Activated CD4-positive, alpha-beta T cell treated with anti-CD3 and anti-CD28 coated beads for 1 hour (primary cell): Measurements from ENCODE around the gene ANKS6.

Experiments used
- DNase-seq: peaks from one replicate; pipeline ENCODE4 v3.0.0-alpha.2; 2020

The ANKS6 gene

DNA sequence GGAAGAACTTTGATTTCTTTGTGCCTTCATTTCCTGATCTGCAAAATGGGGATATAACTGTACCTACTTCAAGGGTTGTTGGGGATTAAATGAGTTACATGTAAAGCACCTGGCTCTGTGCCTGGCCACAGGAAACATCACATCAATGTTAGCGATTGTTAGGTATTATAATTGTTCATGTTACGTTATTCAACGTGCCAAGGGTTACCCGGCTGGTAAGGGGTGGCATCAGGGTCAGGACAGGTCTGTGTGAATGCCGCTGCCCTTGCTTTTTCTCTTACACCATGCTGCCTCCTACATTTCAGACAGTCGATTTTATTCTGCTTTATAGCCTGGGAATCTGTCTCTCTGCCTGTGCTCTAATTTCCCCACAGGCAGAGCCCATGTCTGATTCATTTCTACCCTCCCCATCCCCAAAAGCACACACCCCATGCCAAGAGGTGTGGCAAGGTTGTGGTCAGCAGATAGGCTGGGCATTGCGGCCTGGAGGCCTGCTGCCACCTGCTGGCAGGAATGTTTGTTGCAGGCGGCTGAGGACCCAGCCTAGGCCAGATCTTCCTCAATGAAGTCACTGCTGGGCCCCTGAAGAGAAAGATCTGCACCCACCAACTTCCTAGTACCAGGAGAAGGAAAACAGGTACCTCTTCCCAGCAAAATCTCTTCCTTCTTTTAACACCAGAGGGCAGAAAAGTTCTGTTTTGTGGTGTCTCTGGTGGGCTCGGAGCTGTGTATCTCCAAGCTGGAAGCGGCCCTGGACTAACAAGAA, 5.3 kb downstream of the ANKS6 start:
- DNase-seq, result peak; percentile 30

GRCh38 chr9:98790134-98790841, 6.1 kb downstream of the ANKS6 start:
- DNase-seq, result no peak

- DNase-seq, result no peak
Observed at GRCh38 chr9:98789483-98790133, 6.7 kb downstream of the ANKS6 start.

- DNase-seq, result no peak
Observed at GRCh38 chr9:98787766-98788335, 8.5 kb downstream of the ANKS6 start.

- no peak for DNase-seq
Observed at GRCh38 chr9:98786750-98787510, 9.4 kb downstream of the ANKS6 start.

DNA sequence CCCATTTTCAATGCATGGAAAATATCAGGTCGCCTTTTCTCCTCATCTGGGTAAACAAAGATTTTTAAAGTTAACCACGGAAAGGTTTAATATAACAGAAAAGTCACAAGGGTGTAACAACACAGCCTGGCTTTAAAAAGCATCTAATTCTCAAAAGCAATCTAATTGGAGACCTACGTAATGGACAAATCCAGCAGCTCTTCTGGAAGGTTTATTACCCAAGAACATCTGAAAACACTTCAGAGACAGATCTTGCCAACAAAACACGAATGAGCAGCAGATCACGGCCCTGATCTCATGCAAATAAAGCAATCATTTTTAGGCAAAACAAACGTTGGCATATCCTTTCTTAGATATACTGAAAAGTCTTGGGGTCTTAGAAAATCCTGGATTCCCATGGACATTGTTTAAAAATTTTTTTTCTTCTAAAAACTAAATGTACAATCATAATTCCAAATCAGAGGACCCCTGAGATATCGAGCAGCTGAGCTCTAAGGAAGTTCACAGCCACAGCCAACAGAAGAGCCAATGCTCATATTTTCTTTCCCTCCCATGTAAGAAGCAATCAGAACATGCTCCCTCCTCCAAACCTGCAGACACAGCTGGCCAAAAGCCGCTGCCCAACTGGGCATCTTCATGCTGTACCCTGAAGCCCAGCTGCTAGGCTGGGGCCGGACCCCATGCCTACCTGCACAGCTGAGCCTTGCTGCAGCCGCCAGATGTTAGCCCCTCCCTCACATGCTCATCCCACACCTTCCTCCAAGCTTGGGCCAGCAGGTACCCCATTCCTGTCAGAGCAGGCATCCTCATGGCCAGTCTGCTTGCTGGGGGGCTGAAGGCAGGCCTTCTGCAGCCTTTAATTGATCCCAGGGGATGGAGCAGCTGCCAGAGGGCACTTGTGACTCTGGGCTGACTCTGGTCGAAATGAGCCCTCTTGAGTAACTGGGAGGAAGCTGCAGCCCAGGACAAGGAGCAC, 11.2 kb downstream of the ANKS6 start:
- no peak for DNase-seq

DNA sequence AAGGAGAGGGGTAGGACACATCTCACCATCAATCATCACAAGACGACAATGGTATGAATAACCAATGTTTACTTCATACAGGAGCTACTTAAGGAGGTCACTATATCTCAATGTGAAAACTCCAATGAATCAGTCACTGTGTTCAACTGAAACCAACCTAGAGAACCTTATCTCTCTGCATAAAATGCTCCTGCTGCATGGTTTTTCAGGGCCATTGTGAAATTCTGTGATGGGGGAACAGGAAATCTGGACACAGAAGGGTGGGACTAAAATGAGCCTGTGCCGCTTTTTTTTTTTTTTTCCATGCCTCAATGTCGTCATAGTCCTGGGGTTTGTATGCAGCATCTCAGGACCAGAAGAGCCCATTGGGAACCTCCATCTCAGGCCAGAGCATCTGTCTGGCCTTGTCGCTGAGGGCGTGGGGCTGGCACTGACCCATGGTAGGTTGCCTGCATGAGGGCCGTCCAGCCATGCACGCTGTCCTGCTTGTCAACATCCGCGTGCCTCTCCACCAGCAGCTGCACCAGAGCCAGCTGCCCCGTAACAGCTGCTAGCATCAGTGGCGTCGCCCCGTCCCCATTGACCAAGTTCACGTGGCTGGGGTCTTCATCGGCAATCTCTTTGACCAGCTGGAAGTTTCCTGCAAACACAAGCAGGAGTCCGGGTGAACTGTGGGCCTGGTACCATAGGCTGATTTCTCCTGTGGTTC, 12.7 kb downstream of the ANKS6 start:
- DNase-seq, result no peak

- no peak for DNase-seq
Observed at GRCh38 chr9:98781588-98782383, 14.6 kb downstream of the ANKS6 start.

DNA sequence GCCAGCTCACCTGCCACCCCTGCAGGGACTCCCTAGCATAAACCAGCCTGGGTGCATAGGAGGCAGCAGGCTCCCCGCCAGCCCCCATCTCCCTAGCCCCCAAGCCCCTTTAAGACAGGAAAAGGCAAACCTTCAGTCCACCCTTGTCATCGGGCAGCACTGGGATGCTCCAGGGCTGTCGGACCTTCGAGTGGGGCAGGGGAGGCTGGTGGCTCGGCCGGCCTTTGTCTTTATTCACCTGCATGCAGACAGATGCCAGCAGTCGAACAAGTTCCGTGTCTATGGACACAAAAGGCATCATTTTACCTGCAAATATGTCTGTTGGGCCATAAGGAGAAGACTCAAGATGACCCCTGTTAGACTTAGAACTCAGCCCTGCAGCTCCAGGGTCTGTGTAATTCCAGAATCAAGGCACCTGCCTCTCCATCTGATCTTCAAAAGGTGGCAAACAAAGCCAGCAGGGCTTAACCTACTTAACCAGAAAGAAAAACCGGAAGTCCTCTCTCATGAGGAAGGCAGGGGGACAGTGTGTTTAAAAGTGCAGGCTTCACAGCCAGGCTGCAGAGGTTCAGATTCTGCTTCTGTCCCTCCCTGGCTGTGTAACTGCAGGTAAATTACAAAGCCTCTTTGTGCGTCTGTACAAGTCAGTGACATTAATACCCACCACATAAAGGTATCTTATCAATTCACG, 16.2 kb downstream of the ANKS6 start:
- DNase-seq, result no peak

DNA sequence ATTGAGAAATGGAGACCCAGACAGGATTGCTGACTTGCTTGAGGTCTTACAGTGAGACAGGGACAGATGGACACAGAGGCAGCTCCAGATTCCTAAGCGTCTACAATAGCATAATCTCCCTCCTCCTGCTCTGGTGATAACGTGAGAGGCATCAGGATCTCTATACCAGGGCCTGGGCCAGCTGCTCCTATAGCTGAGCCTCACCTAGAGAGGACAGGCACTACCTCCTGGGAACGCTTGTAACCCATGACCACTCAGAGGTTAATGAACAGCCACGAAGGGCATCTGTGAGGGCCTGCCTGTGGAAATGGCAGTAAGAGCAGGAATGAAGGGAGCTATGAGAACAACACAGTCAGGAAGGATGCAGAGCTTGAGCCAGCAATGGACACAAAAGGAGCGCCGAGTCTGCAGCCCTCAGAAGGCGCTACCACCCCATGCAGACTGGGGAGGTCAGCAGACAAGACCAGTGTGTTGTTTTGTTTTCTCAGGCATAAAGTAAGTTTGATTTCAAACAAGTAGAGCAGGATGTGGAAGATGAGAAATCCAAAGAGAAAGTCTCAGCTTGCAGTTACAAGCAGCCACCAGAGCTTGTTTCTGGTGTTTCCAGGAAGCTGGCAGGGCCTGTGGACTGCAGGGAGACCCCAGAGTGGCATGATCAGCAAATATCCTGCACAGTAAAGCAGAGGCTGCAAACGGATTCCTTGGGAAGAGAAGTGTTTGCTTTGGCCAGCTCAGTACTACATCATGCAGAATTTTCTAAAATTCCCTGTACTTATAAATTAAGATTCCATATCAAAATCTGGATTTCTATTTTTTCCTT, 17.4 kb downstream of the ANKS6 start:
- DNase-seq, result no peak

DNA sequence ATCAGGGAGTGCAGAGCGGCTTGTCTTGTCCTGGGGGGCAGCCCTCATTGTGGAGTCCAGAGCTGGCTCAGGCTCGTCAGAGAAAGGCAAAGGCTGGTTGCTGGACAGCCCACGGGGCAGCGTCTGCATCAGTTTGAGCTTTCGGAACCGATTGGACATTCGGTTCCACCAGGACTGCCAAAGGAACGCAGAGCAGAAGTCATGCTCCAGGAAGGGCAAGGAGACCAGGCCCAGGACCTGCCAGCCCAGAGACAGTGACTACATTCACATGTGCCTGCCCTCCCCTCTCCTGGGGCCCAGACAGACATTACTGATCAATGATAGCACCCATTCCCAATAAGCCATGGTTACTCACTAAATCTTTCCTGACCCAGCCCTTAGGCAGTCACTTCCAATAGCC, 18.1 kb downstream of the ANKS6 start:
- no peak for DNase-seq

DNA sequence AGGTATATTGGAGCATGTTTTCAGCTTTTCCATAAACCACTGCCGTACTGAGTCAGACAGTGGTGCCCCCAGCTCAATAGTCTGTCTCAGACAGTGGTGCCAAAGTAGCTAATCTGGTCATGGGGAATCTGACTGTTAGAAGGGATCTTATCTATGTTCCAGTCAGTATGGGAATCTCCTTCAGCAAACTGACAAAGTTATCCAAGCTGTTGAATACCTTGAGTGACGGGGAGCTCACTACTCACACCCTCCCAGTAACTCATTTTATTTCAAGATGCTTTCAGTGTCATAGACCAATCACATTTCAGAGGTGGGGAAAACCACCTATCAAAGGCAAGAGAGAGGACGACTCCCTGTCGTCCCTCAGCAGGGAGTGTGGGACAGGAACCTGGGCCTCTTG, 18.7 kb downstream of the ANKS6 start:
- no peak for DNase-seq

- no peak for DNase-seq
Observed at GRCh38 chr9:98775831-98776441, 20.4 kb downstream of the ANKS6 start.

GRCh38 chr9:98774746-98775145, 21.6 kb downstream of the ANKS6 start:
- DNase-seq, result no peak

- DNase-seq, result no peak
Observed at GRCh38 chr9:98773721-98774120, 22.6 kb downstream of the ANKS6 start.

GRCh38 chr9:98772364-98773155, 23.8 kb downstream of the ANKS6 start:
- DNase-seq, result no peak

DNA sequence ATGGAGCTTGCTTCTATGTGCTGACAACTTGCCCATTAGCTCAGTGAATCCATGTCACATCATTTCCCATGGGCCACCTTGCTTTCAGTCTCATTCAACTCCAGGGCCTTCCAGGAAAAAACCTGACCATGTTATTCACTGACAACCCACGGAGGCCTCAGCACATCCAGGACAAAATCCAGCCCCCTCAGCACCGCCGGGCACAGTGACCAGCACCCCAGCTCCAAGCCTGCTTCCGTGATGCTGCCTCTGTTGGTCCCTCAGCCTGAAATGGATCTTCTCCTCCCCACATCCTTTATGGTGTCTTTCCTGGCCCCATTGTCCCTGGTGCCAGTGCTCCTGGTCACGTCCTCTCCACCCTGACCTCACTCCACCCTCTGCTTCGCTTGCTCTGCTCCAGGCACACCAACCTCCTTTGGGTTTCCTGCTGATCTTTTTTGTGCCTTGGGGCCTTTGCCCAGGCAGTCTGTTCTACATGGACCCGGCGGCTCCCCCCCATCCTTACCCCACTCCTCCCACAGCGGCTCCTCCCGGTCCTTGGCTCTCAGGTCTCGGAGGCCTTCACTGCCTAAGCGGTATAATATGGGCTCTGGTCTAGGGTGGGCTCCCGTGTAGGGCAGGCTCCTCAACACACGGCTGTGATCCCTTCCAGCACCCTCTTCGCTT, 25.0 kb downstream of the ANKS6 start:
- DNase-seq, result no peak
